Measurements from ENCODE around the gene NOS1AP. TPM values are rescaled to one million over a fixed set of nuclear protein-coding genes. Genes with fewer than 3 reads are reported as not detected.

NOS1AP gene
- polyA plus RNA-seq, 1 of the 3 experiments (the other 2 are of a cell fraction): 0.03 TPM

DNA sequence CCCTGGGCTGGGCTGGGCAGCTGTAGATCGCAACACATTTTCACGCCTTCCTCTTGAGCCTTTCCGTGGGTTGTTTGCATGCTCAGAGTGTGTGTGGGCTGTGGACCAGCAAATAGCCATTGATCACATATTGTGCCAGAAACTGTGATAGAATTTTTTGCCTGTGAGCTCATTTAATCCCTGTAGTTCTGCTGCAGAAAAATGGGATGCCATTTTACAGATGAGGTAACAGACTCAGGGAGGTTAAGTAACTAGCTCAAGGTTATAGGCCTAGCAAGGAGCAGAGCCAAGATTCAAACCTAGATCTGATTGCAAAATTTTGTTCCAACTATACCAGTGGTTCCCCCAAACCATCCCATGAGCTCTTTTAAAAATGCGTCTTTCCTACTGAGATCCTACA, 296.7 kb downstream of the NOS1AP start:
- Histone ChIP-seq H3K4me2 (no peak overlapping the region), H3K9me3 (no peaks in the 10 kb centered on the region), H4K20me1 (ENCODE audit: insufficient read depth) (no peaks in the 10 kb centered on the region), H3F3A (replicated peaks; ENCODE audit: insufficient read depth) (no peaks in the 10 kb centered on the region), H3K4me1 (ENCODE audit: control insufficient read depth in 1 of 2, insufficient read depth in 2 of 2, low read depth in 1 of 2, low read length in 1 of 2) (peaks cover 0 to 2% of the 10 kb centered on the region in 2 experiments; a peak in 1 of 4 replicates), H3K36me3 (replicated peaks in 1 of 2; ENCODE audit: control insufficient read depth in 1 of 2, insufficient read depth in 2 of 2, low read length in 1 of 2) (no peaks in the 10 kb centered on the region), H2AFZ (ENCODE audit: low read depth) (no peak overlapping the region), H3K9me2 (no peaks in the 10 kb centered on the region), H3K4me3 (ENCODE audit: low read depth in 2 of 2, low read length in 1 of 2) (no peak overlapping the region), H3K9ac (no peak overlapping the region), H3K27me3 (ENCODE audit: insufficient read depth) (no peaks in the 10 kb centered on the region), H3K79me2 (ENCODE audit: insufficient read depth) (no peaks in the 10 kb centered on the region), H3K27ac (ENCODE audit: low read depth in 2 of 2, low read length in 1 of 2) (no peak overlapping the region)
- POLR2A ChIA-PET: no interaction called here
- DNase-seq: no peak
- CTCF ChIA-PET: interaction anchor here (0.8 to 3.4 kb wide), 5 partner anchors 9 to 310 kb away, joined by 3 to 26 read pairs (median 4); no protein-coding TSS in a partner anchor
- TF ChIP-seq NRF1 (IDR thresholded peaks at IDR 0.05; ENCODE audit: low read depth, low read length) (no peak), CTCF (IDR thresholded peaks at IDR 0.05) (no peak), TEAD4 (IDR thresholded peaks at IDR 0.05; ENCODE audit: borderline replicate concordance, insufficient read depth) (no peak), SIN3A (IDR thresholded peaks at IDR 0.05; ENCODE audit: borderline replicate concordance, low read depth, low read length) (no peak), REST (IDR thresholded peaks at IDR 0.05; ENCODE audit: low read depth, low read length) (no peak), TCF12 (IDR thresholded peaks at IDR 0.05) (no peak), IRF3 (IDR thresholded peaks at IDR 0.05; ENCODE audit: low read depth, low read length) (no peak), SMC3 (IDR thresholded peaks at IDR 0.05; ENCODE audit: low read depth, low read length) (no peak), MEF2A (IDR thresholded peaks at IDR 0.05; ENCODE audit: borderline replicate concordance, low read depth) (no peak), FOXJ3 (CRISPR knock-in tag; IDR thresholded peaks at IDR 0.05) (no peak), RAD21 (IDR thresholded peaks at IDR 0.05; ENCODE audit: low read length) (no peak), JUND (IDR thresholded peaks at IDR 0.05) (no peak), CHD2 (IDR thresholded peaks at IDR 0.05; ENCODE audit: low read length, partially characterized antibody) (no peak), RCOR1 (IDR thresholded peaks at IDR 0.05; ENCODE audit: low read length) (no peak)
- TF ChIP-seq, protein P1, sequence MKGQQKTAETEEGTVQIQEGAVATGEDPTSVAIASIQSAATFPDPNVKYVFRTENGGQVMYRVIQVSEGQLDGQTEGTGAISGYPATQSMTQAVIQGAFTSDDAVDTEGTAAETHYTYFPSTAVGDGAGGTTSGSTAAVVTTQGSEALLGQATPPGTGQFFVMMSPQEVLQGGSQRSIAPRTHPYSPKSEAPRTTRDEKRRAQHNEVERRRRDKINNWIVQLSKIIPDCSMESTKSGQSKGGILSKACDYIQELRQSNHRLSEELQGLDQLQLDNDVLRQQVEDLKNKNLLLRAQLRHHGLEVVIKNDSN (IDR thresholded peaks at IDR 0.05; ENCODE audit: borderline replicate concordance, low read depth): no peak
- 66% methylated on average over 4 of the region's 4 CpGs for WGBS (ENCODE audit: low lambda C conversion rate)

All from SK-N-SH (cell line).